GM21619 (cell line): ENCODE results near the gene JAM3.
"Not testable (repeated sequence)": the region's sequence is repeated elsewhere in the genome, so short reads cannot be mapped to it uniquely, and the experiment has no call there.

Experiments used
- ATAC-seq: cut with Tn5 transposase; IDR thresholded peaks from one replicate; pipeline ENCODE4 v1.9.1; 2021; ENCODE audit not compliant: unreplicated experiment

Gene JAM3

DNA sequence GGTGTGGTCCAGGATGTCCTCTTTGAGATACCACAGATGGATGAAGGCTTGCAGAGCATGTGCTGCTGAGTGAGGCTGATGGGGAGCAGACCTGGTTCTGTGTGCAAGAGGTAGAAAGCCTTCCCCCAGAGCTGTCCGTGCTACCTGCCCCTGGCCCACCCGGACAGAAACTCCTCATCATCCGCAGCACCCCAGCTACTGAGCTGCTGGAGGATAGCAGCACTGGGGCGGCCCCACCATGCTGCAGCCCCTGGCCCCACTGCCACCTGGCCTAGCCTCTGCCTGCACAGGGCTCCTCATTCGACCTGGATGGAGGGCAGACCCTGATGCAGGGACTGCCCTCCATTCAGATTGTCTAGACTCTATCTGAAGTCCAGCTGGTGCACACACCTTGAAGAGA lies 104.4 kb downstream of the JAM3 start:
- ATAC-seq = no peak

- no peak for ATAC-seq
Observed at GRCh38 chr11:134176284-134176683, 107.4 kb downstream of the JAM3 start.

GRCh38 chr11:134178032-134178674 lies 109.3 kb downstream of the JAM3 start:
- ATAC-seq = no peak

- no peak for ATAC-seq
Observed at GRCh38 chr11:134181707-134182106, 112.8 kb downstream of the JAM3 start.

DNA sequence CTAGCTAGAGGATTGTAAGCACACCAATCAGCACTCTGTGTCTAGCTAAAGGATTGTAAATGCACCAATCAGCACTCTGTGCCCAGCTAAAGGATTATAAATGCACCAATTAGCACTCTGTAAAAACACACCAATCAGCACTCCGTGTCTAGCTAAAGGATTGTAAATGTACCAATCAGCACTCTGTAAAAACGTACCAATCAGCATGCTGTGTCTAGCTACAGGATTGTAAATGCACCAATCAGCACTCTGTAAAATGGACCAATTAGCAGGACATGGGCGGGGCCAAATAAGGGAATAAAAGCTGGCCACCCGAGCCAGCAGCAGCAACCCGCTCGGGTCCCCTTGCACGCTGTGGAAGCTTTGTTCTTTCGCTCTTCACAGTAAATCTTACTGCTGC lies 119.2 kb downstream of the JAM3 start:
- not testable (repeated sequence) for ATAC-seq

DNA sequence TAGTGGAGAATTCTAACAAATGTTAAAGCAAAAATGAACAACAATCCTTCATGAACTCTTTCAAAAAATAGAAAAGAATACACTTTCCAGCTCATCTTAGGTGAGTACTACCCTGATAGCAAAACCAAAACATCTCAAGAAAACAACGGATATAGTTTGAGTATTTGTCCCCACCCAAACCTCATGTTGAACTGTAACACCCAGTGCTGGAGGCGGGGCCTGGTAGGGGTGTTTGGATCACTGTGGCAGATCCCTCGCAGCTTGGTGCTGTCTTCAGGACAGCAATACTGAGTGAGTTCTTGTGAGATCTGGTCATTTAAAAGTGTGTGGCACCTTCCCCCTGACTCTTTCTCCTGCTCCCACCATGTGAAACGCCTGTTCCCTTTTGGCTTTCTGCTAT lies 127.9 kb downstream of the JAM3 start:
- no peak for ATAC-seq

DNA sequence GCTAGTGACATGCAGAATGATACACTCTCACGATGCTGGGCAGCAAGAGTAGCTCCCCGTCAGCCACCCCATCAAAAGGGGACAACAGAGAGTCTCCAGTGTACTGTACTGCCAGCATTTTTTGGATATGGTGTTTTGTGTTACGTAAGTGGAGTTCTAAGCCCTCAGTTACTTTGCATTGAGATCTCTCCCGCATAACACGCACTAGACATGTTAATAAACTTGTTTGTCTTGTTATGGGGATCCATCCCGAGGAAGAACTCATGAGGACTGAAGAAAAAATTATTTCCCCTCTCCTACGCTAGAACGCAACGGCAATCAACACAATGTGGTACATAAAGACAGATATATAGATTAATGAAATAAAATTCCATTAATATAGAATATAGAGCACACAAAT lies 130.7 kb downstream of the JAM3 start:
- no peak for ATAC-seq

GRCh38 chr11:134200688-134201087 lies 131.8 kb downstream of the JAM3 start:
- no peak for ATAC-seq
